ENCODE data around the gene MGAT4A.
"Not testable (repeated sequence)": the region's sequence is repeated elsewhere in the genome, so short reads cannot be mapped to it uniquely, and the experiment has no call there.

MGAT4A gene

GRCh38 chr2:98594665-98595064 lies 136.3 kb downstream of the MGAT4A start:
- not testable (repeated sequence) for DNase-seq

- DNase-seq, result no peak
Measured at GRCh38 chr2:98592565-98592964, 138.4 kb downstream of the MGAT4A start.

- DNase-seq, result no peak
Measured at GRCh38 chr2:98589489-98589888, 141.4 kb downstream of the MGAT4A start.

GRCh38 chr2:98588880-98589431 lies 142.0 kb downstream of the MGAT4A start:
- no peak for DNase-seq

GRCh38 chr2:98586551-98587140 lies 144.3 kb downstream of the MGAT4A start:
- DNase-seq, result no peak

GRCh38 chr2:98585386-98585785 lies 145.5 kb downstream of the MGAT4A start:
- DNase-seq, result no peak

GRCh38 chr2:98583816-98584618 lies 146.9 kb downstream of the MGAT4A start:
- no peak for DNase-seq

- no peak for DNase-seq
Measured at GRCh38 chr2:98583276-98583675, 147.7 kb downstream of the MGAT4A start.

- no peak for DNase-seq
Measured at GRCh38 chr2:98582523-98582922, 148.4 kb downstream of the MGAT4A start.

- DNase-seq, result no peak
Measured at GRCh38 chr2:98580656-98581284, 150.2 kb downstream of the MGAT4A start.

- DNase-seq, result no peak
Measured at GRCh38 chr2:98579926-98580325, 151.0 kb downstream of the MGAT4A start.

GRCh38 chr2:98578231-98578630 lies 152.7 kb downstream of the MGAT4A start:
- no peak for DNase-seq

GRCh38 chr2:98577313-98577712 lies 153.6 kb downstream of the MGAT4A start:
- no peak for DNase-seq

- no peak for DNase-seq
Measured at GRCh38 chr2:98576666-98577312, 154.1 kb downstream of the MGAT4A start.

GRCh38 chr2:98573426-98573825 lies 157.5 kb downstream of the MGAT4A start:
- no peak for DNase-seq

- DNase-seq, result no peak
Measured at GRCh38 chr2:98572676-98573075, 158.3 kb downstream of the MGAT4A start.

GRCh38 chr2:98572211-98572610 lies 158.7 kb downstream of the MGAT4A start:
- DNase-seq, result no peak

GRCh38 chr2:98571796-98572195 lies 159.1 kb downstream of the MGAT4A start:
- DNase-seq, result no peak

- DNase-seq, result no peak
Measured at GRCh38 chr2:98571121-98571701, 159.7 kb downstream of the MGAT4A start.

GRCh38 chr2:98570356-98570755 lies 160.6 kb downstream of the MGAT4A start:
- no peak for DNase-seq

- no peak for DNase-seq
Measured at GRCh38 chr2:98569915-98570314, 161.0 kb downstream of the MGAT4A start.

GRCh38 chr2:98569197-98569793 lies 161.6 kb downstream of the MGAT4A start:
- no peak for DNase-seq
